Measurements from ENCODE around the gene CTNND1.
A peak's percentile ranks its signal among the peaks of the same experiment; 100 is the strongest.

The CTNND1 gene

GRCh38 chr11:57742087-57742452 lies 19.5 kb upstream of the CTNND1 start:
- Histone ChIP-seq H3K27me3 (replicated peaks; ENCODE audit: control insufficient read depth, insufficient read depth, low read length) (no peaks in the 10 kb centered on the region), H3K4me1 (ENCODE audit: control insufficient read depth, insufficient read depth, low read length) (peaks cover 42% of the 10 kb centered on the region), H3K9ac (ENCODE audit: low read length) (peak overlapping the region; percentile 98), H3K36me3 (ENCODE audit: control insufficient read depth, insufficient read depth, low read length, severe bottlenecking) (peaks cover 66% of the 10 kb centered on the region), H3K4me3 (ENCODE audit: low read length) (peak overlapping the region; percentile 98), H3K9me3 (ENCODE audit: control insufficient read depth, low read length) (no peaks in the 10 kb centered on the region)
- DNase-seq (ENCODE audit: low read depth), result no peak

- Histone ChIP-seq H3K9ac (ENCODE audit: low read length) (no peak overlapping the region), H3K9me3 (ENCODE audit: control insufficient read depth, low read length) (no peaks in the 10 kb centered on the region), H3K4me3 (ENCODE audit: low read length) (no peak overlapping the region), H3K27me3 (replicated peaks; ENCODE audit: control insufficient read depth, insufficient read depth, low read length) (no peaks in the 10 kb centered on the region), H3K4me1 (ENCODE audit: control insufficient read depth, insufficient read depth, low read length) (peaks cover 42% of the 10 kb centered on the region), H3K36me3 (ENCODE audit: control insufficient read depth, insufficient read depth, low read length, severe bottlenecking) (peaks cover 50% of the 10 kb centered on the region)
- no peak for DNase-seq (ENCODE audit: low read depth)
These were observed 17.2 kb upstream of the CTNND1 start for GRCh38 chr11:57744357-57744756.

- peaks cover 43% of the 10 kb centered on the region for H3K36me3 ChIP-seq (ENCODE audit: control insufficient read depth, insufficient read depth, low read length, severe bottlenecking)
- no peaks in the 10 kb centered on the region for H3K27me3 ChIP-seq (replicated peaks; ENCODE audit: control insufficient read depth, insufficient read depth, low read length)
- DNase-seq (ENCODE audit: low read depth), result no peak
- H3K9me3 ChIP-seq (ENCODE audit: control insufficient read depth, low read length), result no peaks in the 10 kb centered on the region
- no peak overlapping the region for H3K9ac ChIP-seq (ENCODE audit: low read length)
- no peak overlapping the region for H3K4me3 ChIP-seq (ENCODE audit: low read length)
- H3K4me1 ChIP-seq (ENCODE audit: control insufficient read depth, insufficient read depth, low read length), result peaks cover 42% of the 10 kb centered on the region
These were observed 16.4 kb upstream of the CTNND1 start for GRCh38 chr11:57745206-57745605.

- H3K27me3 ChIP-seq (replicated peaks; ENCODE audit: control insufficient read depth, insufficient read depth, low read length), result no peaks in the 10 kb centered on the region
- H3K9me3 ChIP-seq (ENCODE audit: control insufficient read depth, low read length), result no peaks in the 10 kb centered on the region
- no peak overlapping the region for H3K9ac ChIP-seq (ENCODE audit: low read length)
- DNase-seq (ENCODE audit: low read depth), result no peak
- H3K36me3 ChIP-seq (ENCODE audit: control insufficient read depth, insufficient read depth, low read length, severe bottlenecking), result peaks cover 47% of the 10 kb centered on the region
- peaks cover 36% of the 10 kb centered on the region for H3K4me1 ChIP-seq (ENCODE audit: control insufficient read depth, insufficient read depth, low read length)
- no peak overlapping the region for H3K4me3 ChIP-seq (ENCODE audit: low read length)
These were observed 14.7 kb upstream of the CTNND1 start for GRCh38 chr11:57746920-57747319.

GRCh38 chr11:57751176-57751575 lies 10.4 kb upstream of the CTNND1 start:
- Histone ChIP-seq H3K27me3 (replicated peaks; ENCODE audit: control insufficient read depth, insufficient read depth, low read length) (no peaks in the 10 kb centered on the region), H3K9me3 (ENCODE audit: control insufficient read depth, low read length) (no peaks in the 10 kb centered on the region), H3K4me3 (ENCODE audit: low read length) (no peak overlapping the region), H3K36me3 (ENCODE audit: control insufficient read depth, insufficient read depth, low read length, severe bottlenecking) (peaks cover 16% of the 10 kb centered on the region), H3K9ac (ENCODE audit: low read length) (no peak overlapping the region), H3K4me1 (ENCODE audit: control insufficient read depth, insufficient read depth, low read length) (no peaks in the 10 kb centered on the region)
- DNase-seq (ENCODE audit: low read depth), result no peak

- Histone ChIP-seq H3K9ac (ENCODE audit: low read length) (no peak within 1 kb of the TSS), H3K9me3 (ENCODE audit: control insufficient read depth, low read length) (no peaks in the 10 kb centered on the region), H3K4me1 (ENCODE audit: control insufficient read depth, insufficient read depth, low read length) (no peaks in the 10 kb centered on the region), H3K36me3 (ENCODE audit: control insufficient read depth, insufficient read depth, low read length, severe bottlenecking) (peaks cover 13% of the 10 kb centered on the region), H3K27me3 (replicated peaks; ENCODE audit: control insufficient read depth, insufficient read depth, low read length) (no peaks in the 10 kb centered on the region), H3K4me3 (ENCODE audit: low read length) (no peak within 1 kb of the TSS)
- peak; percentile 72 for DNase-seq (ENCODE audit: low read depth)
These were observed 9.8 kb upstream of the CTNND1 start, which contains the start of gene BTBD18 for GRCh38 chr11:57751676-57752253. BTBD18 (minus strand) TSS chr11:57751819; CDS start chr11:57751188, 631 bp downstream.

GRCh38 chr11:57752954-57753353 lies 8.6 kb upstream of the CTNND1 start:
- DNase-seq (ENCODE audit: low read depth), result no peak
- Histone ChIP-seq H3K36me3 (ENCODE audit: control insufficient read depth, insufficient read depth, low read length, severe bottlenecking) (peaks cover 6% of the 10 kb centered on the region), H3K27me3 (replicated peaks; ENCODE audit: control insufficient read depth, insufficient read depth, low read length) (no peaks in the 10 kb centered on the region), H3K9me3 (ENCODE audit: control insufficient read depth, low read length) (no peaks in the 10 kb centered on the region), H3K4me3 (ENCODE audit: low read length) (no peak overlapping the region), H3K9ac (ENCODE audit: low read length) (no peak overlapping the region), H3K4me1 (ENCODE audit: control insufficient read depth, insufficient read depth, low read length) (no peaks in the 10 kb centered on the region)

GRCh38 chr11:57758174-57758573 lies 3.4 kb upstream of the CTNND1 start:
- H3K4me3 ChIP-seq (ENCODE audit: low read length), result no peak overlapping the region

GRCh38 chr11:57762235-57762861 lies 746 bp downstream of the CTNND1 start:
- Histone ChIP-seq H3K4me1 (ENCODE audit: control insufficient read depth, insufficient read depth, low read length) (peaks cover 25% of the 10 kb centered on the region), H3K9ac (ENCODE audit: low read length) (peak overlapping the region; percentile 96), H3K9me3 (ENCODE audit: control insufficient read depth, low read length) (no peaks in the 10 kb centered on the region), H3K27me3 (replicated peaks; ENCODE audit: control insufficient read depth, insufficient read depth, low read length) (no peaks in the 10 kb centered on the region), H3K4me3 (ENCODE audit: low read length) (peak overlapping the region; percentile 99), H3K36me3 (ENCODE audit: control insufficient read depth, insufficient read depth, low read length, severe bottlenecking) (no peaks in the 10 kb centered on the region)
- peak; percentile 56 for DNase-seq (ENCODE audit: low read depth)

More at GRCh38 chr11:57758174-57758573, 3.4 kb upstream of the CTNND1 start:
- H3K27me3 ChIP-seq (replicated peaks; ENCODE audit: control insufficient read depth, insufficient read depth, low read length), result no peaks in the 10 kb centered on the region
- peaks cover 3% of the 10 kb centered on the region for H3K4me1 ChIP-seq (ENCODE audit: control insufficient read depth, insufficient read depth, low read length)
- H3K9me3 ChIP-seq (ENCODE audit: control insufficient read depth, low read length), result no peaks in the 10 kb centered on the region
- no peak for DNase-seq (ENCODE audit: low read depth)
- H3K36me3 ChIP-seq (ENCODE audit: control insufficient read depth, insufficient read depth, low read length, severe bottlenecking), result no peaks in the 10 kb centered on the region
- H3K9ac ChIP-seq (ENCODE audit: low read length), result no peak overlapping the region

GRCh38 chr11:57763568-57763967 lies 2.0 kb downstream of the CTNND1 start:
- H3K27me3 ChIP-seq (replicated peaks; ENCODE audit: control insufficient read depth, insufficient read depth, low read length), result no peaks in the 10 kb centered on the region
- H3K4me3 ChIP-seq (ENCODE audit: low read length), result peak overlapping the region; percentile 99
- no peaks in the 10 kb centered on the region for H3K9me3 ChIP-seq (ENCODE audit: control insufficient read depth, low read length)
- peaks cover 25% of the 10 kb centered on the region for H3K4me1 ChIP-seq (ENCODE audit: control insufficient read depth, insufficient read depth, low read length)
- peak overlapping the region; percentile 96 for H3K9ac ChIP-seq (ENCODE audit: low read length)
- no peaks in the 10 kb centered on the region for H3K36me3 ChIP-seq (ENCODE audit: control insufficient read depth, insufficient read depth, low read length, severe bottlenecking)
- peak; percentile 74 for DNase-seq (ENCODE audit: low read depth)

- H3K9me3 ChIP-seq (ENCODE audit: control insufficient read depth, low read length), result no peaks in the 10 kb centered on the region
- DNase-seq (ENCODE audit: low read depth), result no peak
- peak overlapping the region; percentile 96 for H3K9ac ChIP-seq (ENCODE audit: low read length)
- peaks cover 25% of the 10 kb centered on the region for H3K4me1 ChIP-seq (ENCODE audit: control insufficient read depth, insufficient read depth, low read length)
- peak overlapping the region; percentile 99 for H3K4me3 ChIP-seq (ENCODE audit: low read length)
- no peaks in the 10 kb centered on the region for H3K36me3 ChIP-seq (ENCODE audit: control insufficient read depth, insufficient read depth, low read length, severe bottlenecking)
- H3K27me3 ChIP-seq (replicated peaks; ENCODE audit: control insufficient read depth, insufficient read depth, low read length), result no peaks in the 10 kb centered on the region
These were observed 2.4 kb downstream of the CTNND1 start for GRCh38 chr11:57764021-57764420.
